ENCODE measurements around the gene ATG5. TPM values are rescaled to one million over a fixed set of nuclear protein-coding genes. Genes with fewer than 3 reads are reported as not detected.

Gene ATG5
- total RNA-seq, 6 experiments from 2014 or later, result 19.4 to 24.8 (median 21.5) TPM

DNA sequence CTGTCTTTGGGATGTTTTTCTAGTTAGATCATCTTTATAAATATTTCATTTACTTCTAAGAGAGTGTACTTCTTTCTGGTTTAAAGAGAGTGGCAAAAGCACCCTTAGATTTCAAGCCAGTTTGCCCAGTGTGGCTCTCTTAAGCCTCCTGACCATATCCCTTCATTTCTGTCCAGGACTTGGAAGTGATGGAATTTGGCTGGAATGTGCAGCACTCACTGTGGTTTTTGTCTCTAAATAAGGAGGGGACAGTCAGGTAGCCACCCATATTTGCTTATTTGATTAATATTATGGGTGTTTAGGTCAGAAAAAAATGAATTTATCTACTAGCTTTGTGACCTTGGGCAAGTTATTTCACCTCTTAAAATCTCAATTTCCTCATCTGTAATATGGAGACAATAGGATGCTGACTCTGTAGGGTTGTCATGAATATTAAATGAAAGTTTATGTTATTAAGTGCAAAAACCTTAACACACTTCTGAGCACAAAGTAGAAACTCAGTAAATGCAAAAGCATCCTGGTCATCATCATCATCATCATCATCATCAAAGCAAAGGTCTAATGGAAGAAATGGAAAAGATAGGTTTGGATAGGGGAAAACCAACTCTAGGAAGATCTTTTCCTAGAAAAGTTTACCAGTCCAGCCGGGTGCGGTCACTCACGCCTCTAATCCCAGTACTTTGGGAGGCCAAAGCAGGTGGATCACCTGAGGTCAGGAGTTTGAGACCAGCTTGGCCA, 38.0 kb upstream of the ATG5 start:
- DNase-seq, result no peak
- H3K36me3 Mint-ChIP-seq (ENCODE audit: low read depth), result no peaks in the 10 kb centered on the region
- no peak overlapping the region for H3K27ac Mint-ChIP-seq
- TF ChIP-seq, protein P1, sequence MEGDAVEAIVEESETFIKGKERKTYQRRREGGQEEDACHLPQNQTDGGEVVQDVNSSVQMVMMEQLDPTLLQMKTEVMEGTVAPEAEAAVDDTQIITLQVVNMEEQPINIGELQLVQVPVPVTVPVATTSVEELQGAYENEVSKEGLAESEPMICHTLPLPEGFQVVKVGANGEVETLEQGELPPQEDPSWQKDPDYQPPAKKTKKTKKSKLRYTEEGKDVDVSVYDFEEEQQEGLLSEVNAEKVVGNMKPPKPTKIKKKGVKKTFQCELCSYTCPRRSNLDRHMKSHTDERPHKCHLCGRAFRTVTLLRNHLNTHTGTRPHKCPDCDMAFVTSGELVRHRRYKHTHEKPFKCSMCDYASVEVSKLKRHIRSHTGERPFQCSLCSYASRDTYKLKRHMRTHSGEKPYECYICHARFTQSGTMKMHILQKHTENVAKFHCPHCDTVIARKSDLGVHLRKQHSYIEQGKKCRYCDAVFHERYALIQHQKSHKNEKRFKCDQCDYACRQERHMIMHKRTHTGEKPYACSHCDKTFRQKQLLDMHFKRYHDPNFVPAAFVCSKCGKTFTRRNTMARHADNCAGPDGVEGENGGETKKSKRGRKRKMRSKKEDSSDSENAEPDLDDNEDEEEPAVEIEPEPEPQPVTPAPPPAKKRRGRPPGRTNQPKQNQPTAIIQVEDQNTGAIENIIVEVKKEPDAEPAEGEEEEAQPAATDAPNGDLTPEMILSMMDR (IDR thresholded peaks at IDR 0.05), result no peak
- H3K4me1 Mint-ChIP-seq (ENCODE audit: low read depth), result peaks cover 6% of the 10 kb centered on the region; the same call in 1 of the 2 replicates
- H3K9me3 Mint-ChIP-seq, result no peaks in the 10 kb centered on the region
- H3K4me3 Mint-ChIP-seq, result no peak overlapping the region
- peaks cover 30% of the 10 kb centered on the region for H3K27me3 Mint-ChIP-seq (ENCODE audit: insufficient read depth)

DNA sequence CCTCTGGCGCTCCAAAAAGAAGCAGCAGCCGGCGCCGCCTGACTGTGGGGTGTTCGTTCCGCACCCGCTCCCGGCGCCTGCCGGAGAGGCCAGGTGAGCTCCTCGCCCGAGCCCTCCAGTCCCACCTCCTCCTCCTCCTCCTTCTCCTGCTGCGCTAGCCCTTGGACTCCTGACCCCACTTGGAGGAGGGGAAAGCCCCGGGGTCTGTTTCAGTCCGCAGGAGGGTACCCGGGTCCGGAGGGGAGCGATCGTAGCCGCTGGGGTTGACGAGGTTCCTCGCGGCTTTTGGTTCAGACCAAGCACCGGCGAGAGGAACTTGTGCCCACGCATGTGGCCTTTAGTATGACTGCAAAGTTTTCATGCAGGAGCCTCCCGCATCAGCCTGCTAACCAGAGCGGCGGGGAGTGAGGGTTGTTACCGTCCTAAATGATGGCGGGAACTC, 35.5 kb upstream of the ATG5 start:
- no peak for DNase-seq

DNA sequence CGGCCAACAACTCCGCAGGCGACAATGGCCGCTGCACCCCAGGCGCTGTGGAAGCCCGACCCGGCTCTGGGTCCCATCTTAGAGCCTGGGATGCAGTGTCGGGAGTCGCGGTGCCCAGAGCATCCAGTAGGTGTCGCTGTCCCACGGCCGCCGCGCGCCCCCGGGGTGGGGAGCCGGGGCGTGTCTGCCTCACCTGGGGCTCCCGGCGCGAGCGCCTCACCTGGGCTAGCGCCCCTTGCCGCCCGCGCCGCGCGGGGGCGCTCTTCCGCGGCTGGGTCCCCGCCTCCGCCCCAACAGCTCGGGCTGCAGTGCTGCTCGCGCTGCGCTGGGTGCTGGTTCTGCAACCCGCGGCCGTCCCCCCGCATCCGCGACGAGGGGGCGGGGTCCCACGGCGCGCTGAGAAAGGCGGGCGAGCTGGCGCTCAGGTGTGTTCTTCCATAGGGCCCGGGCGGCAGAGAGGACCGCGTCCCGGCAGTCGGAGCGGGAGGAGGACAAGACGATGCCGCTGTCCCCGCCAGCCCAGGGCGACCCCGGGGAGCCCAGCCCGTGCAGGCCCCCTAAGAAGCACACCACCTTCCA, 34.9 kb upstream of the ATG5 start, which contains the start of gene CRYBG1:
Gene CRYBG1 (plus strand): TSS at position 308 of the 579 bp plus-strand sequence. CDS start 192 bp downstream, at position 500.
- Mint-ChIP-seq H3K27ac (no peak within 1 kb of the TSS), H3K27me3 (ENCODE audit: insufficient read depth) (peaks cover 34% of the 10 kb centered on the region), H3K9me3 (no peaks in the 10 kb centered on the region), H3K36me3 (ENCODE audit: low read depth) (no peaks in the 10 kb centered on the region), H3K4me1 (ENCODE audit: low read depth) (peaks cover 12% of the 10 kb centered on the region), H3K4me3 (peak within 1 kb of the TSS; percentile 58; the same call in 1 of the 2 replicates)
- DNase-seq, result no peak
- TF ChIP-seq, protein P1 (IDR thresholded peaks at IDR 0.05), result peak; percentile 97

More for the DNA sequence above, 35.5 kb upstream of the ATG5 start:
- Mint-ChIP-seq H3K27me3 (ENCODE audit: insufficient read depth) (peaks cover 30% of the 10 kb centered on the region), H3K27ac (no peak overlapping the region), H3K4me1 (ENCODE audit: low read depth) (peaks cover 12% of the 10 kb centered on the region), H3K36me3 (ENCODE audit: low read depth) (no peaks in the 10 kb centered on the region), H3K9me3 (no peaks in the 10 kb centered on the region), H3K4me3 (peak overlapping the region; percentile 58; the same call in 1 of the 2 replicates)
- TF ChIP-seq, protein P1 (IDR thresholded peaks at IDR 0.05), result no peak

DNA sequence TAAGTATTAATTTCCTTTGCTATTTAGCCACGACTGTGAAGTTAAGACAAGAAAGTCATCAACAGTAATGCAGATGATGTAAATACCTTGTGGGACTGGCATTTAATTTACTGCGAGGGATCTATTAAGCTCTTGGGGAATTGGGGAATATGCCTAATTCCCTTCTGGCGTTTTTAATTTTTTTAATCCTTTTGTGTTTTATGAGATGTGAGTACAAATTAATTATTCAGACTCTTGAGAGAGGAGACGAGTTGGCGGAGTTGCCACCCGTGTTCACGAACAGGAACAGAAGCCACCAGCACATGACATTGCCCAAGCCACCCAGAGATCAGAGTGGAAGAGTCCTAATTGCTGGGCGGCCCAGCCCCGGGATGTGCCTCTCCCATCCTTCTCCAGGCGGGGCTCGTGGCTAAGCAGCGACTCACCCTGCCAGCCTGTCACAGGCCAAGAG, 34.4 kb upstream of the ATG5 start:
- Mint-ChIP-seq H3K4me1 (ENCODE audit: low read depth) (peaks cover 12% of the 10 kb centered on the region), H3K36me3 (ENCODE audit: low read depth) (no peaks in the 10 kb centered on the region), H3K27ac (no peak overlapping the region), H3K27me3 (ENCODE audit: insufficient read depth) (peaks cover 36% of the 10 kb centered on the region), H3K4me3 (peak overlapping the region; percentile 41; the same call in 1 of the 2 replicates), H3K9me3 (no peaks in the 10 kb centered on the region)
- TF ChIP-seq, protein P1 (IDR thresholded peaks at IDR 0.05), result no peak
- no peak for DNase-seq

DNA sequence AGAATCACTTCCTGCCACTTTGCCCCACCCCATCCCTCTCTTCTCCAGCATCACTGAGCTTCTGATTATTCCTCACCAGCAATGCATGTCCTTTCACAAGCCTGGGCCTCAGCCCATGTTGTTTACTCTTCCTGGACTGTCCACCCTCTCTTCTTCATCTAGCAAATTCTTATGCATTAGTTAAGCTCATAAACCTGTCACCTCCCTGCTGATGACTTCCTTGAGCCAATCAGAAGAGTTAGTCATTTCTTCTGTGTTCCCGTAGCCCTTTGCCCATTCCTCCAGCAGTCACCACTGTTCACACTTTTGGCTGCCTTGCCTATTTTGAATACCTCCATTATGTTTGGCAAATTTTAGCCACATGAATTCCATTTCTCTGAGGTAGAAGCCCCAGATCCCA, 30.8 kb upstream of the ATG5 start:
- Mint-ChIP-seq H3K27me3 (ENCODE audit: insufficient read depth) (peaks cover 35% of the 10 kb centered on the region), H3K27ac (no peak overlapping the region), H3K36me3 (ENCODE audit: low read depth) (no peaks in the 10 kb centered on the region), H3K9me3 (no peaks in the 10 kb centered on the region; the same call in 1 of the 2 replicates), H3K4me1 (ENCODE audit: low read depth) (peaks cover 12% of the 10 kb centered on the region), H3K4me3 (no peak overlapping the region)
- DNase-seq, result no peak
- TF ChIP-seq, protein P1 (IDR thresholded peaks at IDR 0.05), result no peak

Data from HFFc6 (cell line).